Measurements from ENCODE around the gene SMCO2.

The SMCO2 gene

GRCh38 chr12:27412047-27412446 is 34.5 kb upstream of the SMCO2 start:
- no peak for TF ChIP-seq TOX (CRISPR knock-in tag; IDR thresholded peaks at IDR 0.05; ENCODE audit: borderline replicate concordance)
- no peak for TF ChIP-seq PPARA (CRISPR knock-in tag; IDR thresholded peaks at IDR 0.05; ENCODE audit: borderline replicate concordance)
- no peak for TF ChIP-seq CREB5 (CRISPR knock-in tag; IDR thresholded peaks at IDR 0.05; ENCODE audit: low read depth)
- TF ChIP-seq ISL1 (CRISPR knock-in tag; IDR thresholded peaks at IDR 0.05), result no peak
- no peak for TF ChIP-seq TSHZ2 (CRISPR knock-in tag; IDR thresholded peaks at IDR 0.05)
- no peak for TF ChIP-seq CSDC2 (CRISPR knock-in tag; IDR thresholded peaks at IDR 0.05)
- no peak for TF ChIP-seq ZNF70 (CRISPR knock-in tag; IDR thresholded peaks at IDR 0.05)
- ATAC-seq, result no peak

- TF ChIP-seq TSHZ2 (CRISPR knock-in tag; IDR thresholded peaks at IDR 0.05), result no peak
- no peak for TF ChIP-seq BACH2 (CRISPR knock-in tag; IDR thresholded peaks at IDR 0.05; ENCODE audit: borderline replicate concordance)
- no peak for TF ChIP-seq TOX (CRISPR knock-in tag; IDR thresholded peaks at IDR 0.05; ENCODE audit: borderline replicate concordance)
- no peak for TF ChIP-seq ARNTL (CRISPR knock-in tag; IDR thresholded peaks at IDR 0.05; ENCODE audit: borderline replicate concordance, low read depth)
- TF ChIP-seq ZNF8 (CRISPR knock-in tag; IDR thresholded peaks at IDR 0.05), result no peak
- no peak for TF ChIP-seq ESRRG (CRISPR knock-in tag; IDR thresholded peaks at IDR 0.05)
- no peak for ATAC-seq
Observed at GRCh38 chr12:27422697-27423096, 23.8 kb upstream of the SMCO2 start.

DNA sequence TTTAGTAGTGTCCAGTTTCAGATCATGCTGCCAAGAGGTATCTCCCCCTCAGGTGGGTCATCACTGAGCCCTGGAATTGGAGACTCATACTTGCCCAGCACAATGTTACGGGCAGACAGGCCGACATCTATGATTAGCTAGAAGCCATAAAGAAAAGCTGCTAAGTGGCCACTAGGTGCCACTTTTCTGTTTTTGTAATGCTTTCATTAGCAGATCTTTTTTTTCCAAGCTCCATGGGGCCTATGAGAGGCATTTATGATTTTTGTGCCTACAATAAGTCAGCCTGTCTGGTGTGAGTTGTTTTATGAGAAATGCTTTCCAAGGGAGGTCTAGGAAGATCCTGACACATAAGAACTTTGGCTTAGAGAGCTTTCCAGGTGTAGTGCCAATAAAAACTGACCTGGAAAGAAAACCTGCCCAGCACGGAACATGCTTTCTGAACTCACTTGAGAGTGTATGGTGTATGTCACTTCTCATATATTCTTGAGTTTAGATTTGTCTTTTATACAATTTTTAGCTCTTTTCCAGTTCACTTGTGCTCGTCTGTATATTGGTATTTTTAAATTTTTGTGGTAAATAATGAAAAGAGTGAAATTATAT is 21.8 kb upstream of the SMCO2 start:
- ATAC-seq, result peak; percentile 88
- TF ChIP-seq CSRNP3 (CRISPR knock-in tag; IDR thresholded peaks at IDR 0.05), result no peak
- TF ChIP-seq TSHZ2 (CRISPR knock-in tag; IDR thresholded peaks at IDR 0.05), result no peak
- TF ChIP-seq RARB (CRISPR knock-in tag; IDR thresholded peaks at IDR 0.05), result no peak
- TF ChIP-seq ARNTL (CRISPR knock-in tag; IDR thresholded peaks at IDR 0.05; ENCODE audit: borderline replicate concordance, low read depth), result no peak
- no peak for TF ChIP-seq ZFP3 (CRISPR knock-in tag; IDR thresholded peaks at IDR 0.05)
- no peak for TF ChIP-seq CSDC2 (CRISPR knock-in tag; IDR thresholded peaks at IDR 0.05)
- no peak for TF ChIP-seq ZNF70 (CRISPR knock-in tag; IDR thresholded peaks at IDR 0.05)
- TF ChIP-seq TOX (CRISPR knock-in tag; IDR thresholded peaks at IDR 0.05; ENCODE audit: borderline replicate concordance), result no peak
- TF ChIP-seq OSR1 (CRISPR knock-in tag; IDR thresholded peaks at IDR 0.05), result no peak
- TF ChIP-seq TCF4 (CRISPR knock-in tag; IDR thresholded peaks at IDR 0.05; ENCODE audit: borderline replicate concordance), result no peak
- no peak for TF ChIP-seq ISL1 (CRISPR knock-in tag; IDR thresholded peaks at IDR 0.05)
- no peak for TF ChIP-seq ESRRG (CRISPR knock-in tag; IDR thresholded peaks at IDR 0.05)
- TF ChIP-seq, protein P1, sequence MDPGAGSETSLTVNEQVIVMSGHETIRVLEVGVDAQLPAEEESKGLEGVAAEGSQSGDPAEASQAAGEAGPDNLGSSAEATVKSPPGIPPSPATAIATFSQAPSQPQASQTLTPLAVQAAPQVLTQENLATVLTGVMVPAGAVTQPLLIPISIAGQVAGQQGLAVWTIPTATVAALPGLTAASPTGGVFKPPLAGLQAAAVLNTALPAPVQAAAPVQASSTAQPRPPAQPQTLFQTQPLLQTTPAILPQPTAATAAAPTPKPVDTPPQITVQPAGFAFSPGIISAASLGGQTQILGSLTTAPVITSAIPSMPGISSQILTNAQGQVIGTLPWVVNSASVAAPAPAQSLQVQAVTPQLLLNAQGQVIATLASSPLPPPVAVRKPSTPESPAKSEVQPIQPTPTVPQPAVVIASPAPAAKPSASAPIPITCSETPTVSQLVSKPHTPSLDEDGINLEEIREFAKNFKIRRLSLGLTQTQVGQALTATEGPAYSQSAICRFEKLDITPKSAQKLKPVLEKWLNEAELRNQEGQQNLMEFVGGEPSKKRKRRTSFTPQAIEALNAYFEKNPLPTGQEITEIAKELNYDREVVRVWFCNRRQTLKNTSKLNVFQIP (CRISPR knock-in tag; IDR thresholded peaks at IDR 0.05; ENCODE audit: borderline replicate concordance, low read depth), result no peak
- no peak for TF ChIP-seq ZFP30 (CRISPR knock-in tag; IDR thresholded peaks at IDR 0.05)
- TF ChIP-seq PPARA (CRISPR knock-in tag; IDR thresholded peaks at IDR 0.05; ENCODE audit: borderline replicate concordance), result no peak
- no peak for TF ChIP-seq ZNF565 (CRISPR knock-in tag; conservative IDR thresholded peaks at IDR 0.05; ENCODE audit: low read depth)
- TF ChIP-seq, protein P2, sequence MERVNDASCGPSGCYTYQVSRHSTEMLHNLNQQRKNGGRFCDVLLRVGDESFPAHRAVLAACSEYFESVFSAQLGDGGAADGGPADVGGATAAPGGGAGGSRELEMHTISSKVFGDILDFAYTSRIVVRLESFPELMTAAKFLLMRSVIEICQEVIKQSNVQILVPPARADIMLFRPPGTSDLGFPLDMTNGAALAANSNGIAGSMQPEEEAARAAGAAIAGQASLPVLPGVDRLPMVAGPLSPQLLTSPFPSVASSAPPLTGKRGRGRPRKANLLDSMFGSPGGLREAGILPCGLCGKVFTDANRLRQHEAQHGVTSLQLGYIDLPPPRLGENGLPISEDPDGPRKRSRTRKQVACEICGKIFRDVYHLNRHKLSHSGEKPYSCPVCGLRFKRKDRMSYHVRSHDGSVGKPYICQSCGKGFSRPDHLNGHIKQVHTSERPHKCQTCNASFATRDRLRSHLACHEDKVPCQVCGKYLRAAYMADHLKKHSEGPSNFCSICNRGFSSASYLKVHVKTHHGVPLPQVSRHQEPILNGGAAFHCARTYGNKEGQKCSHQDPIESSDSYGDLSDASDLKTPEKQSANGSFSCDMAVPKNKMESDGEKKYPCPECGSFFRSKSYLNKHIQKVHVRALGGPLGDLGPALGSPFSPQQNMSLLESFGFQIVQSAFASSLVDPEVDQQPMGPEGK (CRISPR knock-in tag; IDR thresholded peaks at IDR 0.05; ENCODE audit: borderline replicate concordance), result no peak
- TF ChIP-seq ZNF8 (CRISPR knock-in tag; IDR thresholded peaks at IDR 0.05), result no peak
- no peak for TF ChIP-seq ZC3H10 (CRISPR knock-in tag; IDR thresholded peaks at IDR 0.05)
- no peak for TF ChIP-seq SNAI2 (CRISPR knock-in tag; IDR thresholded peaks at IDR 0.05)

Data from SK-N-SH treated with all-trans-retinoic acid at 6 μM for 48 hours (cell line).